PC-3 (cell line): ENCODE measurements around the gene RTN4. TPM values are rescaled to one million over a fixed set of nuclear protein-coding genes. Genes with fewer than 3 reads are reported as not detected.
"Not testable (repeated sequence)": the region's sequence is repeated elsewhere in the genome, so short reads cannot be mapped to it uniquely, and the experiment has no call there.

Experiments used
- ATAC-seq: fragments of 200-7000 bp; cut with Tn5 transposase; 2 replicates; pipeline ENCODE4 v1.9.1; 2020; ENCODE audit warnings: mild to moderate bottlenecking, moderate library complexity
- BruUV-seq: library from RNA; stranded (reverse); fragments of 400-500 nt; replicated peaks from 2 replicates; lab custom pipeline; 2021; lab: Mats Ljungman, UMichigan
- CTCF ChIA-PET: fragments of 300-600 bp; sonication (Branson Sonifier 250); formaldehyde crosslinking; loops from one replicate; lab custom pipeline; 2022; ENCODE audit warnings: antibody characterized with exemption; lab: Charles Lee
- POLR2A ChIA-PET: fragments of 300-600 bp; sonication (Branson Sonifier 250); formaldehyde crosslinking; loops from one replicate; lab custom pipeline; 2022; ENCODE audit warnings: antibody characterized with exemption; ENCODE audit not compliant: unreplicated experiment; lab: Charles Lee
- DNase-seq: peaks from one replicate; pipeline ENCODE4 v3.0.0-alpha.2; 2015
- H2AFZ ChIP-seq: fragments of 300-600 bp; sonication (generic); 2 replicates; pipeline ENCODE4 v1.6.0; 2016; ENCODE audit warnings: antibody characterized with exemption, low read length
- H3F3A ChIP-seq: fragments of 300-600 bp; sonication (generic); one replicate; pipeline ENCODE4 v1.6.0; 2017; ENCODE audit warnings: antibody characterized with exemption, low read length, control low read depth, mild to moderate bottlenecking; ENCODE audit not compliant: unreplicated experiment
- H3K27ac ChIP-seq: fragments of 300-600 bp; sonication (generic); 2 replicates; pipeline ENCODE4 v1.5.1; 2016; ENCODE audit warnings: mild to moderate bottlenecking, low read length
- H3K27me3 ChIP-seq: fragments of 300-600 bp; sonication (generic); 2 replicates; pipeline ENCODE4 v1.6.1; 2016; ENCODE audit warnings: low read length, mixed read lengths
- H3K36me3 ChIP-seq: fragments of 300-600 bp; sonication (generic); 2 replicates; pipeline ENCODE4 v1.6.1; 2016; ENCODE audit warnings: low read depth, mixed run types, low read length, mixed read lengths
- H3K4me1 ChIP-seq: fragments of 300-600 bp; sonication (generic); 2 replicates; pipeline ENCODE4 v1.5.1; 2016; ENCODE audit warnings: low read length; ENCODE audit not compliant: insufficient read depth
- H3K4me2 ChIP-seq: fragments of 300-600 bp; sonication (generic); 2 replicates; pipeline ENCODE4 v1.6.0; 2016; ENCODE audit warnings: low read length
- H3K4me3 ChIP-seq: fragments of 300-600 bp; sonication (generic); 2 replicates; pipeline ENCODE4 v1.5.1; 2016; ENCODE audit warnings: mild to moderate bottlenecking, low read length, mixed read lengths
- H3K79me2 ChIP-seq: fragments of 300-600 bp; sonication (generic); 2 replicates; pipeline ENCODE4 v1.6.1; 2017; ENCODE audit warnings: low read length, mixed read lengths
- H3K9ac ChIP-seq: fragments of 300-600 bp; sonication (generic); 2 replicates; pipeline ENCODE4 v1.6.0; 2016; ENCODE audit warnings: mild to moderate bottlenecking, low read length
- H3K9me2 ChIP-seq: fragments of 300-600 bp; sonication (generic); replicated peaks from 2 replicates; pipeline ENCODE4 v1.6.1; 2016; ENCODE audit warnings: mixed run types, low read length, mixed read lengths
- H3K9me3 ChIP-seq: fragments of 300-600 bp; sonication (generic); 2 replicates; pipeline ENCODE4 v1.6.1; 2016; ENCODE audit warnings: low read length, mixed read lengths
- H4K20me1 ChIP-seq: fragments of 300-600 bp; sonication (generic); 2 replicates; pipeline ENCODE4 v1.6.1; 2016; ENCODE audit warnings: low read length, mixed read lengths
- EZH2 ChIP-seq: fragments of 300-600 bp; sonication (generic); IDR thresholded peaks from one replicate; pipeline ENCODE4 v1.6.1; 2017; ENCODE audit warnings: antibody characterized with exemption, mild to moderate bottlenecking, low read length; ENCODE audit not compliant: unreplicated experiment
- EZH2phosphoT487 ChIP-seq: fragments of 300-600 bp; sonication (generic); IDR thresholded peaks from 2 replicates; pipeline ENCODE4 v1.6.1; 2018; ENCODE audit warnings: mild to moderate bottlenecking, antibody characterized with exemption, low read length, borderline replicate concordance
- intact Hi-C: fragments of 100-400 bp; cut with micrococcal nuclease; formaldehyde crosslinking; loops from 2 replicates; pipeline ENCODE4 v1.9.0; 2023
- total RNA-seq: library from RNA; depleted of rRNA; stranded (reverse); fragments of >200 nt; gene quantifications from 2 replicates; pipeline ENCODE4 v1.2.3, GENCODE V29; 2014
- TF ChIP-seq, protein P1 (sequence below): fragments of 300-600 bp; sonication (generic); conservative IDR thresholded peaks from 2 replicates; pipeline ENCODE4 v1.5.1; 2017; ENCODE audit warnings: antibody characterized with exemption, low read depth, mild to moderate bottlenecking, low read length

Gene RTN4
- total RNA-seq, 1 experiment from 2014 or later = 150 TPM

DNA sequence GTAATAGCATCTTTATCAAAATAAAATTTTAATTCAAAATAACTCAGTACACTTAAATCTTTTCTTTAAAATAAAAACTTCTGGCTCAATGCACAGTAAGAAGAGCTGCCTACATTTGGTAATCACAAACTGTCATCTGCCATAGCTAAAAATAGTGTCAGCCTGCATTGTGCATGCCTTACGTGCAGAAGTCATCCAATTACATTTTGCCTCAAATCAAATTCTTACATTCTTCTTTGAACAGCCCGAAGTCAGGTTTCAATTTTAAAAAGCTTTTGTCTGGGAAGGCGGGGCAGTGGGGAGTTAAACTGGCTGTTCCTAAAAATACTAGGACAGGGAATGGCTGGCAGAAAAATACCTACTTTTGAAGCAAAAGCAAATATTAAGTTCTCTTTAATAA, 51.1 kb downstream of the RTN4 start:
- Histone ChIP-seq H4K20me1 (peaks cover 51% of the 10 kb centered on the region), H3K27me3 (no peaks in the 10 kb centered on the region), H2AFZ (no peak overlapping the region), H3K79me2 (peaks cover 100% of the 10 kb centered on the region), H3K27ac (no peak overlapping the region), H3K9me2 (no peaks in the 10 kb centered on the region), H3K36me3 (no peaks in the 10 kb centered on the region; the same call in 1 of the 2 replicates), H3K4me2 (peak overlapping the region; percentile 57), H3F3A (no peaks in the 10 kb centered on the region), H3K4me3 (0 out of 2 replicates have a peak overlapping the region, but pooled peaks have one; percentile 2), H3K4me1 (peaks cover 26% of the 10 kb centered on the region), H3K9ac (no peak overlapping the region), H3K9me3 (no peaks in the 10 kb centered on the region)
- BruUV-seq = no TSS peak
- intact Hi-C loops = no loop called here
- CTCF ChIA-PET = interaction anchor here (0.6 kb wide), 1 partner anchor 100 kb away, joined by 3 read pairs; no protein-coding TSS in a partner anchor
- DNase-seq = peak; percentile 58
- POLR2A ChIA-PET = no interaction called here
- peak; percentile 59 for ATAC-seq
- TF ChIP-seq, protein P1, sequence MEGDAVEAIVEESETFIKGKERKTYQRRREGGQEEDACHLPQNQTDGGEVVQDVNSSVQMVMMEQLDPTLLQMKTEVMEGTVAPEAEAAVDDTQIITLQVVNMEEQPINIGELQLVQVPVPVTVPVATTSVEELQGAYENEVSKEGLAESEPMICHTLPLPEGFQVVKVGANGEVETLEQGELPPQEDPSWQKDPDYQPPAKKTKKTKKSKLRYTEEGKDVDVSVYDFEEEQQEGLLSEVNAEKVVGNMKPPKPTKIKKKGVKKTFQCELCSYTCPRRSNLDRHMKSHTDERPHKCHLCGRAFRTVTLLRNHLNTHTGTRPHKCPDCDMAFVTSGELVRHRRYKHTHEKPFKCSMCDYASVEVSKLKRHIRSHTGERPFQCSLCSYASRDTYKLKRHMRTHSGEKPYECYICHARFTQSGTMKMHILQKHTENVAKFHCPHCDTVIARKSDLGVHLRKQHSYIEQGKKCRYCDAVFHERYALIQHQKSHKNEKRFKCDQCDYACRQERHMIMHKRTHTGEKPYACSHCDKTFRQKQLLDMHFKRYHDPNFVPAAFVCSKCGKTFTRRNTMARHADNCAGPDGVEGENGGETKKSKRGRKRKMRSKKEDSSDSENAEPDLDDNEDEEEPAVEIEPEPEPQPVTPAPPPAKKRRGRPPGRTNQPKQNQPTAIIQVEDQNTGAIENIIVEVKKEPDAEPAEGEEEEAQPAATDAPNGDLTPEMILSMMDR = no peak
- TF ChIP-seq EZH2phosphoT487 = no peak
- no peak for TF ChIP-seq EZH2

DNA sequence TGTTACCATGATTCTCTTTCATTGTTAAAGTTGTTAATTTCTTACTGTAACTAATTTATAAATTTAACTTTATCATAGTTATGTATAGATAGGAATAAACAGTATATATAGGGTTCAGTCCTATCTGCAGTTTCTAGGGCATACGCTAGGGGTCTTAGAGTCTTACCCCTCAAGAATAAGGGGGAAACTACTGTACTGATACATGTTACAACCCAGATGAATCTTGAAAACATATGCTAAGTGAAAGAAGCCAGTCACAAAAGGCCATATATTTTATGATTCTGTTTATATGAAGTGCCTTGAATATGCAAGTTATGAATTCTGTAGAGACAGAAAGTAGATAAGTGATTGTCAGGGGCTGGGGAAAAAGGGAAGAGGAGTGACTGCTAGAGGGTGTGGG, 52.4 kb downstream of the RTN4 start:
- ChIA-PET POLR2A (no interaction called here), CTCF (no interaction called here)
- Histone ChIP-seq H3K4me1 (peaks cover 26% of the 10 kb centered on the region), H3K4me3 (no peak overlapping the region), H3F3A (no peaks in the 10 kb centered on the region), H2AFZ (no peak overlapping the region), H3K27ac (no peak overlapping the region), H3K27me3 (no peaks in the 10 kb centered on the region), H3K9me2 (no peaks in the 10 kb centered on the region), H3K4me2 (no peak overlapping the region), H3K36me3 (peaks cover 5% of the 10 kb centered on the region; the same call in 1 of the 2 replicates), H3K9me3 (no peaks in the 10 kb centered on the region), H3K79me2 (peaks cover 100% of the 10 kb centered on the region), H3K9ac (no peak overlapping the region), H4K20me1 (peaks cover 62% of the 10 kb centered on the region)
- no TSS peak for BruUV-seq
- DNase-seq (no peak), ATAC-seq (no peak)
- intact Hi-C loops = no loop called here
- TF ChIP-seq EZH2 (no peak), EZH2phosphoT487 (no peak)
- TF ChIP-seq, protein P1 = no peak

DNA sequence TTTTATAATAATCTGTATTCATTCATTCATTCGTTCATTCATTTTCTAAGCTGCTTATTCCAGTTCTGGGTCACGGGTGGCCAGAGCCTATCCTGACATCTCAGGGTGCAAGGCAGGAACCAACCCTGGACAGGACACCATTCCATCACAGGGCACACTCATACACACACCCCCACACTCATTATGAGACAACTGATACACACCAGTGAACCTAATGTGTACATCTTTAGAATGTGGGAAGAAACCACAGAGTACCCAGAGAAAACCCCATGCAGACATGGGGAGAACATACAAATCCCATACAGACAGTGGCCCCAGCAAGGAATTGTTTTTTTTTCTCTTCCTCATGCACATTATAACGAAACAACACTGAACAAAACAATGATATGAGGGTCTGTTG, 54.7 kb downstream of the RTN4 start:
- Histone ChIP-seq H3K27ac (no peak overlapping the region), H3F3A (no peaks in the 10 kb centered on the region), H3K36me3 (peaks cover 5% of the 10 kb centered on the region; the same call in 1 of the 2 replicates), H3K79me2 (peaks cover 100% of the 10 kb centered on the region), H3K9ac (no peak overlapping the region), H3K9me2 (no peaks in the 10 kb centered on the region), H3K4me1 (peaks cover 19% of the 10 kb centered on the region), H3K9me3 (no peaks in the 10 kb centered on the region), H3K4me2 (no peak overlapping the region), H3K4me3 (no peak overlapping the region), H4K20me1 (peaks cover 67% of the 10 kb centered on the region), H2AFZ (no peak overlapping the region), H3K27me3 (no peaks in the 10 kb centered on the region)
- BruUV-seq = no TSS peak
- TF ChIP-seq EZH2phosphoT487 (no peak), EZH2 (no peak)
- TF ChIP-seq, protein P1 = no peak
- CTCF ChIA-PET = interaction anchor here (0.6 kb wide), 1 partner anchor 157 kb away, joined by 6 read pairs; no protein-coding TSS in a partner anchor
- no peak for DNase-seq
- no peak for ATAC-seq
- POLR2A ChIA-PET = no interaction called here
- intact Hi-C loops = no loop called here

DNA sequence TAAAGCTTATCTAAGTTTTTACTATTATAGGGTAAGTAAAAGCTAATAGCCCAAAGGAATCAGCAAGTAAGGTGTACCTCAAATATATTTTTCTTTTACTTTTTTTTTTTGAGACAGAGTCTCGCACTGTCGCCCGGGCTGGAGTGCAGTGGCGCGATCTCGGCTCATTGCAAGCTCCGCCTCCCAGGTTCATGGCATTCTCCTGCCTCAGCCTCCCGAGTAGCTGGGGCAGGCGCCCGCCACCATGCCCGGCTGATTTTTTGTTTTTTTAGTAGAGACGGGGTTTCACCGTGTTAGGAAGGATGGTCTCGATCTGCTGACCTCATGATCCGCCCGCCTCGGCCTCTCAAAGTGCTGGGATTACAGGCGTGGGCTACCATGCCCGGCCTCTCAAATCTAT, 59.6 kb downstream of the RTN4 start:
- Histone ChIP-seq H3K79me2 (peaks cover 100% of the 10 kb centered on the region), H3K36me3 (peaks cover 25% of the 10 kb centered on the region), H4K20me1 (peaks cover 45% of the 10 kb centered on the region)
- intact Hi-C loops, POLR2A ChIA-PET, H3K27ac ChIP-seq, H3K9me3 ChIP-seq, H3K9me2 ChIP-seq, BruUV-seq, H2AFZ ChIP-seq, H3K9ac ChIP-seq, H3K4me1 ChIP-seq, ATAC-seq, DNase-seq, H3K27me3 ChIP-seq, H3K4me2 ChIP-seq, H3K4me3 ChIP-seq, H3F3A ChIP-seq: not testable (repeated sequence)
- CTCF ChIA-PET = interaction anchor here (0.6 kb wide), 1 partner anchor 173 kb away, joined by 3 read pairs; no protein-coding TSS in a partner anchor
